Naive thymus-derived CD4-positive, alpha-beta T cell (primary cell): ENCODE results near the gene DLK1. TPM values are rescaled to one million over a fixed set of nuclear protein-coding genes. Genes with fewer than 3 reads are reported as not detected.

Source experiments
- ATAC-seq: fragments of 150-1000 bp; cut with Tn5 transposase; 2 replicates; pipeline ENCODE4 v1.10.0; 2021; ENCODE audit warnings: mild to moderate bottlenecking, moderate library complexity
- CTCF ChIA-PET: fragments of 350-600 bp; sonication (Branson Sonifier 250); formaldehyde crosslinking; loops from one replicate; lab custom pipeline; 2021; ENCODE audit warnings: antibody characterized with exemption; lab: Charles Lee
- POLR2A ChIA-PET: fragments of 350-600 bp; sonication (Branson Sonifier 250); formaldehyde crosslinking; loops from one replicate; lab custom pipeline; 2021; ENCODE audit warnings: antibody characterized with exemption, inconsistent platforms; lab: Charles Lee
- DNase-seq, 9 donors: peaks; one replicate each; pipeline versions ENCODE4 v3.0.0 to v3.0.0-alpha.2; 2020 to 2022; ENCODE audit warnings: mixed read lengths in 1 of 9
- H3K27ac ChIP-seq: one replicate; pipeline ENCODE4 v1.7.0; 2013; ENCODE audit warnings: mild to moderate bottlenecking, low read depth, low read length, moderate library complexity
- H3K27me3 ChIP-seq, 2 donors: one replicate each; pipeline ENCODE4 v1.7.0; 2013; ENCODE audit warnings: low read length in 2 of 2, mild to moderate bottlenecking in 2 of 2, moderate library complexity in 2 of 2; ENCODE audit not compliant: control insufficient read depth in 2 of 2, insufficient read depth in 2 of 2
- H3K36me3 ChIP-seq, 3 experiments: 1 replicate in 2 of 3; 2 replicates in 1 of 3; pipeline ENCODE4 v1.7.0; 2013; ENCODE audit warnings: low read length in 3 of 3, mild to moderate bottlenecking in 3 of 3, moderate library complexity in 1 of 3; ENCODE audit not compliant: insufficient read depth in 3 of 3, control insufficient read depth in 2 of 3
- H3K4me1 ChIP-seq, 2 donors: one replicate each; pipeline ENCODE4 v1.7.0; 2013; ENCODE audit warnings: low read length in 2 of 2, mild to moderate bottlenecking in 2 of 2, moderate library complexity in 1 of 2; ENCODE audit not compliant: control insufficient read depth in 2 of 2, insufficient read depth in 2 of 2
- H3K4me3 ChIP-seq: 2 replicates; pipeline ENCODE4 v1.7.0; 2013; ENCODE audit warnings: mild to moderate bottlenecking, low read length
- H3K9me3 ChIP-seq, 3 experiments: 1 replicate in 2 of 3; 2 replicates in 1 of 3; pipeline ENCODE4 v1.7.0; 2013; ENCODE audit warnings: low read length in 3 of 3; ENCODE audit not compliant: control insufficient read depth in 2 of 3
- H3K27ac Mint-ChIP-seq, 9 donors: one replicate each; pipeline ENCODE4 v1.8.0; 2020 to 2022; ENCODE audit warnings: mixed read lengths in 9 of 9, mild to moderate bottlenecking in 8 of 9, moderate library complexity in 5 of 9, inconsistent platforms in 2 of 9
- H3K27me3 Mint-ChIP-seq, 5 donors: one replicate each; pipeline ENCODE4 v1.8.0; 2021 to 2022; ENCODE audit warnings: mixed read lengths in 5 of 5, mild to moderate bottlenecking in 1 of 5
- H3K36me3 Mint-ChIP-seq, 5 donors: one replicate each; pipeline ENCODE4 v1.8.0; 2020 to 2022; ENCODE audit warnings: mixed read lengths in 5 of 5, mild to moderate bottlenecking in 3 of 5, inconsistent platforms in 1 of 5
- H3K4me1 Mint-ChIP-seq, 7 donors: one replicate each; pipeline ENCODE4 v1.8.0; 2020 to 2022; ENCODE audit warnings: mixed read lengths in 7 of 7, mild to moderate bottlenecking in 3 of 7, inconsistent platforms in 1 of 7
- H3K4me3 Mint-ChIP-seq, 10 donors: one replicate each; pipeline ENCODE4 v1.8.0; 2020 to 2022; ENCODE audit warnings: mild to moderate bottlenecking in 10 of 10, mixed read lengths in 10 of 10, moderate library complexity in 6 of 10, inconsistent platforms in 2 of 10
- H3K9me3 Mint-ChIP-seq, 11 donors: one replicate each; pipeline ENCODE4 v1.8.0; 2020 to 2022; ENCODE audit warnings: mixed read lengths in 11 of 11, mild to moderate bottlenecking in 4 of 11, inconsistent platforms in 1 of 11, moderate library complexity in 1 of 11
- intact Hi-C, 2 donors: fragments of 100-400 bp; cut with micrococcal nuclease; formaldehyde crosslinking; loops; one replicate each; pipeline ENCODE4 v1.15.1; 2023
- polyA plus RNA-seq, 2 donors: library from polyadenylated mRNA; unstranded; fragments of 300-500 nt; fragmentation: Illumina TruSeq; gene quantifications; one replicate each; pipeline ENCODE4 v1.2.3, GENCODE V29; 2021
- total RNA-seq, 6 experiments: library from RNA in 5 of 6; stranded (reverse) in 5 of 6; gene quantifications; 1 replicate in 5 of 6; 2 replicates in 1 of 6; pipeline ENCODE4 v1.2.3 and lab custom pipeline; 2021 to 2026

The DLK1 gene
- total and polyA plus RNA-seq, 7 experiments from 2014 or later = not detected

DNA sequence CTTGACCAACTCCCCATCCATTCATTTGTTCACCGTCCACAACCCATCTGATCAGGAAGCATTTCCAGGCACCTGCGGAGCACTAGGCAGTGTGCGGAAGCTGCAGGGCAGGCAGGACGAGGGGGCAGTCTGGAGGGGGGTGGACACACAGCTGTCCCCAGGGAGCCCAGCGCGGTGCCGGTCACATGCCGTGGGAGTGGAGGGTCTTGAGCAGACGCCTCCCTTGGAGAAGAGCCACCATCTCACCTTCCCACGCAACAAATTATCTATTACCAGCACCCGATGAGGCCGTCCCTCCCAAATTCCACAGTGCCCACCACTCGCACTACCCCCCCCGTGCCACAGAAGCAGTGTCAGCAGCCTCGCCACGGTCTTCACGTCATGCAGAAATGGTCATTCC is 10.8 kb downstream of the DLK1 start:
- peaks cover 0 to 8% (median 4%) of the 10 kb centered on the region in 5 donors for H3K27me3 Mint-ChIP-seq
- ATAC-seq (no peak), DNase-seq (no peak)
- H3K4me1 Mint-ChIP-seq = no peaks in the 10 kb centered on the region
- POLR2A ChIA-PET = no interaction called here
- no peak overlapping the region for H3K27ac ChIP-seq
- intact Hi-C loops = no loop called here
- no peak overlapping the region for H3K27ac Mint-ChIP-seq
- H3K4me3 ChIP-seq = no peak overlapping the region
- no peaks in the 10 kb centered on the region for H3K9me3 ChIP-seq
- no peaks in the 10 kb centered on the region for H3K4me1 ChIP-seq
- peaks cover 0 to 4% (median 0%) of the 10 kb centered on the region in 11 donors for H3K9me3 Mint-ChIP-seq
- no peak overlapping the region for H3K4me3 Mint-ChIP-seq
- H3K27me3 ChIP-seq = no peaks in the 10 kb centered on the region
- no peaks in the 10 kb centered on the region for H3K36me3 ChIP-seq
- no peaks in the 10 kb centered on the region for H3K36me3 Mint-ChIP-seq
- CTCF ChIA-PET = no interaction called here

DNA sequence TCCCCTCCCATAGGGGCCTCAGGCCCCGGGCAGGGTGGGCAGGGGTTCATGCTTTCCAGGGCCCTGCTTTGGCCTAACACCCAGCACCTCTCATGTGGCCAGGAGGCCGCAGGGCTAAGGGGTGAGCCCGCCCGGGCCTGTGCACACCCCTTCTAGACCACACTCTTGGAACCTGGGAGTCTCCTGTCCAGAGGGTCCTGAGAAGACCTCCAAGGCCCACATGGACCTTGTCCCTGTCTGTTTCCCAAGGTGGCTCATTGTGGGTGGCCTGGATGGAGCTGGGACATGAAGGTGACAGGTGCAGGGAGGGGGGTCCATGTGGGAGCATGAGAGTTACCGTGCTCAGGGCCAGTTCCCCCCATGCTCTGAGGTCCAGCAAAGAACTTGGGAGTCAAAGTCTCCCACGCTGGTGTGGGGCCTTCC is 11.6 kb downstream of the DLK1 start:
- peaks cover 0 to 4% (median 0%) of the 10 kb centered on the region in 11 donors for H3K9me3 Mint-ChIP-seq
- DNase-seq (no peak), ATAC-seq (no peak)
- ChIA-PET POLR2A (no interaction called here), CTCF (no interaction called here)
- H3K36me3 ChIP-seq = no peaks in the 10 kb centered on the region
- intact Hi-C loops = no loop called here
- H3K4me1 ChIP-seq = no peaks in the 10 kb centered on the region
- no peaks in the 10 kb centered on the region for H3K36me3 Mint-ChIP-seq
- H3K27ac Mint-ChIP-seq = no peak overlapping the region
- peaks cover 0 to 8% (median 4%) of the 10 kb centered on the region in 5 donors for H3K27me3 Mint-ChIP-seq
- no peaks in the 10 kb centered on the region for H3K9me3 ChIP-seq
- no peak overlapping the region for H3K27ac ChIP-seq
- no peak overlapping the region for H3K4me3 ChIP-seq
- no peaks in the 10 kb centered on the region for H3K4me1 Mint-ChIP-seq
- no peaks in the 10 kb centered on the region for H3K27me3 ChIP-seq
- no peak overlapping the region for H3K4me3 Mint-ChIP-seq

DNA sequence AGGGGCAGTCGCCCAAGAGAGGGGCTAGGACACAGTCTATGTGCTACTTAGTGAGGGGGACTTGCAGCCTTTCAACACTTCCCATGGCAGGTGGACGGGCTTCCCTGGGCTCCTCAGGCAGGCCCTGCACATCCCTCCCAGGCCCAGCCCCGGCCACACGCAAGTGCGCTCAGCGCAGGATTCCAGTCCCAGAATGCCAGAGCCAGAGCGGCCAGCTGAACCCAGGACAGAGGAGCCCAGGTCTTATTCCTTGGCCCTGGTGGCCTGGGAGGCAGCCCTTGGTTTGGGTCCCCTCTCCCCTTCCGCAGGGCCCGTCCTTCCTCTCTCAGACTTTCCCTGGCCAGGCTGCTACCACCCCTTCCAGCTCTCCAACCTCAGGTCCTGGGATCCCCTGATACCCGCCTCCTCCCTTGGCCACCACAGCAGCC is 12.0 kb downstream of the DLK1 start:
- Mint-ChIP-seq H3K27me3 (peaks cover 0 to 8% (median 4%) of the 10 kb centered on the region in 5 donors), H3K9me3 (peaks cover 0 to 4% (median 0%) of the 10 kb centered on the region in 11 donors), H3K4me3 (no peak overlapping the region), H3K27ac (no peak overlapping the region), H3K4me1 (no peaks in the 10 kb centered on the region), H3K36me3 (no peaks in the 10 kb centered on the region)
- intact Hi-C loops = no loop called here
- no peak for DNase-seq
- H3K36me3 ChIP-seq = no peaks in the 10 kb centered on the region
- H3K27ac ChIP-seq = no peak overlapping the region
- peak; percentile 18 for ATAC-seq
- H3K9me3 ChIP-seq = no peaks in the 10 kb centered on the region
- ChIA-PET POLR2A (no interaction called here), CTCF (no interaction called here)
- no peak overlapping the region for H3K4me3 ChIP-seq
- no peaks in the 10 kb centered on the region for H3K4me1 ChIP-seq
- H3K27me3 ChIP-seq = no peaks in the 10 kb centered on the region

DNA sequence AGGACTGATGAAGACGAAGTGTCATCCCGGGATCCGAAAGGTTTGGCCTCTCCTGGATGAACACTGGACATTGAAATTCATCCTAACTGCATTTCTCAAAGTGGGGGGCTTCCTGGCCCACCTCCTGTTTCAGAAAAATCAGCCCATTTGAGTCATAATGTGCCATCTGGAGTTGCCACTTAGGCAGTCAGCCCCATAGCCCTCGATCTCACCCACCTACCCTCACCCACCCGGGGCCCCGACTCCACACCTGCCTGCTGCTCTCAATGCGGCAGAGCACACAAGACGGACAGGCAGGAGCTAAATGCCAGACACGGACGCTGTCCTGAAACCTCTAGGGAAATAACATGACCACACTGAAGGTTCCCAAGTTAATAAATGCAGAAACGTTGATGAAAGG is 12.6 kb downstream of the DLK1 start:
- CTCF ChIA-PET = no interaction called here
- DNase-seq = no peak

DNA sequence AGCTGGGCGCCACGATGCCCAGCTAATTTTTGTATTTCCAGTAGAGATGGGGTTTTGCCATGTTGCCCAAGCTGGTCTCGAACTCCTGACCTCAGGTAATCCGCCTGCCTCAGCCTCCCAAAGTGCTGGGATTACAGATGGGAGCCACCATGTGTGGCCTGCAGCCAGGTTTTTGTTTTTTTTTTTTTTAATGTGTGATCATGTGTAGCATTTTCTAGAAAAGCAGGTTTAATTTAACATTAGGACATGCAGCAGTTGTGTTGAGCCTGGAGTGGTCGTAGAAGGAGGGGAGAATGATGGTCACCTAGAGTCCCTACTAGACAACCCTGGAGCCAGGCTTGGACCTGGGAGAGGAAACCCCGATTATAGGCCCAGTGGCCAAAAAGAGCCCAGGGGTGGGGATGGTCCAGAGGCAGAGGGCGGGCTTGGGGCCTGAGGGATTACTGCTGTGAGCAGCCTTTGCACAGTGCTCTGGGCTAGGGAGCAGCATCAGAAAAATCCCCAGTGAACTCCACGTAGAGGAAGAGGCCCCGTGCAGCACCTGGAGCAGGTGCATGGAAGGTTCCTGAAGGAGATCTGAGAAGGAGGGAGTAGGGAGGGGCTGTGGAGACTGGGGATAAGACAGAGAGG is 13.6 kb downstream of the DLK1 start:
- no peak for DNase-seq
- Histone ChIP-seq H3K36me3 (no peaks in the 10 kb centered on the region), H3K27me3 (no peaks in the 10 kb centered on the region), H3K27ac (no peak overlapping the region), H3K9me3 (no peaks in the 10 kb centered on the region), H3K4me1 (no peaks in the 10 kb centered on the region), H3K4me3 (no peak overlapping the region)
- no peak for ATAC-seq
- Mint-ChIP-seq H3K4me3 (no peak overlapping the region), H3K27ac (no peak overlapping the region), H3K27me3 (peaks cover 0 to 8% (median 5%) of the 10 kb centered on the region in 5 donors), H3K4me1 (no peaks in the 10 kb centered on the region), H3K9me3 (peaks cover 0 to 4% (median 0%) of the 10 kb centered on the region in 11 donors), H3K36me3 (no peaks in the 10 kb centered on the region)
- ChIA-PET CTCF (no interaction called here), POLR2A (no interaction called here)
- intact Hi-C loops = no loop called here

More for the DNA sequence above, 12.6 kb downstream of the DLK1 start:
- H3K27ac ChIP-seq = no peak overlapping the region
- no peaks in the 10 kb centered on the region for H3K36me3 ChIP-seq
- no peaks in the 10 kb centered on the region for H3K4me1 ChIP-seq
- no peaks in the 10 kb centered on the region for H3K9me3 ChIP-seq
- Mint-ChIP-seq H3K27ac (no peak overlapping the region), H3K36me3 (no peaks in the 10 kb centered on the region), H3K27me3 (peaks cover 0 to 8% (median 5%) of the 10 kb centered on the region in 5 donors), H3K4me3 (no peak overlapping the region), H3K9me3 (peaks cover 0 to 4% (median 0%) of the 10 kb centered on the region in 11 donors), H3K4me1 (no peaks in the 10 kb centered on the region)
- H3K27me3 ChIP-seq = no peaks in the 10 kb centered on the region
- H3K4me3 ChIP-seq = no peak overlapping the region
- POLR2A ChIA-PET = no interaction called here
- intact Hi-C loops = no loop called here
- no peak for ATAC-seq

DNA sequence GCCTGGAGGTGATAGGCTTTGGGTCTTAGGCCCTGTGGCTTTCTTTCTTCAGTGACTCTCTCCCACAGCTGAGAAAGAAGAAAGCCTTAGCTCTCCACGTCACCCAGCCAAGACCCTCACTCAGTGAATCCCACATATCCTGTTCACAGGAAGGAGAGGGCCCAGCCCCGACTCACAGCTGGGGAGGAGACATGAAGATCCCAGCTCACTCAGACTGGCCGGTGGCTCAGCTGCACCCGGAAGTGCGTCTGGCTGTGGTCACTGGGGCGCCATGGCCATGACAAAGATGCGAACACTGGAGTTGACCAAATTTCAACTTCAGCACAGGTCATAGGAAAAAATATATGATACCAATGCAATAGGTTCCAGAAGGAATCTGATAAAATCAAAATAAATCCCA is 14.2 kb downstream of the DLK1 start:
- ATAC-seq (no peak), DNase-seq (no peak)
- no peak overlapping the region for H3K4me3 Mint-ChIP-seq
- H3K36me3 ChIP-seq = no peaks in the 10 kb centered on the region
- no peaks in the 10 kb centered on the region for H3K9me3 ChIP-seq
- CTCF ChIA-PET = no interaction called here
- peaks cover 0 to 4% (median 0%) of the 10 kb centered on the region in 11 donors for H3K9me3 Mint-ChIP-seq
- H3K27ac Mint-ChIP-seq = no peak overlapping the region
- H3K4me3 ChIP-seq = no peak overlapping the region
- no peaks in the 10 kb centered on the region for H3K36me3 Mint-ChIP-seq
- no peaks in the 10 kb centered on the region for H3K4me1 Mint-ChIP-seq
- no peak overlapping the region for H3K27ac ChIP-seq
- no peaks in the 10 kb centered on the region for H3K27me3 ChIP-seq
- POLR2A ChIA-PET = no interaction called here
- intact Hi-C loops = no loop called here
- peaks cover 0 to 8% (median 5%) of the 10 kb centered on the region in 5 donors for H3K27me3 Mint-ChIP-seq
- H3K4me1 ChIP-seq = no peaks in the 10 kb centered on the region

DNA sequence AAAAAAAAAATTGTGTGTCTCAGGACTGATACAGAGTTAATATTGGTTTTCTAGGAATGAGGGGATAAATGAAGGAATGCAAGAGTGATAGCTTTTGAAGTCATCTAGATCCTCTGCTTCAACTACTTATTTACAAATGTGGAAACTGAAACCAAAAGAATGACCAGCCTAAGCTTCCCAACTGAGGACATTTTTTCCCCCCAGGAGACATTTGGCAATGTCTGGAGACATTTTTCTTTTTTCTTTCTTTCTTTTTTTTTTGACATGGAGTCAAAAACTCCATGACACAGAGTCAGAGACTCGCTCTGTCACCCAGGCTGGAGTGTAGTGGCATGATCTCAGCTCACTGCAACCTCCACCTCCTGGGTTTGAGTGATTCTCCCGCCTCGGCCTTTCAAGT is 15.3 kb downstream of the DLK1 start:
- H3K4me1 Mint-ChIP-seq = no peaks in the 10 kb centered on the region
- DNase-seq = no peak
- ATAC-seq = no peak

More for the DNA sequence above, 15.3 kb downstream of the DLK1 start:
- no peak overlapping the region for H3K27ac Mint-ChIP-seq
- H3K36me3 Mint-ChIP-seq = no peaks in the 10 kb centered on the region
- no peaks in the 10 kb centered on the region for H3K36me3 ChIP-seq
- H3K9me3 Mint-ChIP-seq = peaks cover 0 to 4% (median 0%) of the 10 kb centered on the region in 11 donors
- H3K9me3 ChIP-seq = no peaks in the 10 kb centered on the region
- H3K27me3 Mint-ChIP-seq = peaks cover 0 to 8% (median 5%) of the 10 kb centered on the region in 5 donors
- ChIA-PET CTCF (interaction anchor here (0.7 kb wide), 1 partner anchor 479 kb away, joined by 3 read pairs; no protein-coding TSS in a partner anchor), POLR2A (no interaction called here)
- H3K27me3 ChIP-seq = no peaks in the 10 kb centered on the region
- no peak overlapping the region for H3K4me3 Mint-ChIP-seq
- no peak overlapping the region for H3K4me3 ChIP-seq
- H3K4me1 ChIP-seq = no peaks in the 10 kb centered on the region
- H3K27ac ChIP-seq = no peak overlapping the region
- intact Hi-C loops = no loop called here
